Liver (tissue), 9 donors: ENCODE data around the gene RANBP17. TPM values are rescaled to one million over a fixed set of nuclear protein-coding genes. Genes with fewer than 3 reads are reported as not detected.

ENCODE experiments used
- DNase-seq: peaks from one replicate; pipeline ENCODE4 v3.0.0-alpha.2; 2017; ENCODE audit warnings: low spot score
- H3K27ac ChIP-seq, 2 donors: one replicate each; pipeline ENCODE4 v1.7.0; 2013; ENCODE audit warnings: inconsistent platforms in 2 of 2, low read length in 2 of 2, control low read depth in 1 of 2, low read depth in 1 of 2, mild to moderate bottlenecking in 1 of 2
- H3K27me3 ChIP-seq, 4 donors: one replicate each; pipeline versions ENCODE4 v1.6.1 to v1.7.0; 2013; ENCODE audit warnings: low read length in 3 of 4, inconsistent platforms in 1 of 4, mild to moderate bottlenecking in 1 of 4, moderate library complexity in 1 of 4; ENCODE audit not compliant: control insufficient read depth in 4 of 4, insufficient read depth in 4 of 4
- H3K36me3 ChIP-seq, 4 donors: one replicate each; pipeline versions ENCODE4 v1.6.1 to v1.7.0; 2013; ENCODE audit warnings: low read length in 3 of 4, mild to moderate bottlenecking in 3 of 4, low read depth in 1 of 4, moderate library complexity in 1 of 4; ENCODE audit not compliant: control insufficient read depth in 4 of 4, insufficient read depth in 3 of 4
- H3K4me1 ChIP-seq, 4 donors: one replicate each; pipeline versions ENCODE4 v1.6.1 to v1.7.0; 2013; ENCODE audit warnings: low read length in 3 of 4, mild to moderate bottlenecking in 3 of 4, moderate library complexity in 1 of 4; ENCODE audit not compliant: control insufficient read depth in 4 of 4, insufficient read depth in 4 of 4
- H3K4me3 ChIP-seq, 3 donors: one replicate each; pipeline versions ENCODE4 v1.6.1 to v1.7.0; 2013; ENCODE audit warnings: low read length in 3 of 3, control low read depth in 1 of 3, low read depth in 1 of 3, mild to moderate bottlenecking in 1 of 3
- H3K9ac ChIP-seq, 2 donors: one replicate each; pipeline ENCODE4 v1.7.0; 2013; ENCODE audit warnings: low read length in 2 of 2, mild to moderate bottlenecking in 2 of 2, moderate library complexity in 2 of 2, control low read depth in 1 of 2, low read depth in 1 of 2
- H3K9me3 ChIP-seq, 4 donors: one replicate each; pipeline versions ENCODE4 v1.6.1 to v1.7.0; 2013; ENCODE audit warnings: low read length in 3 of 4; ENCODE audit not compliant: control insufficient read depth in 4 of 4
- EGR1 ChIP-seq, 2 donors: IDR thresholded peaks; 2 replicates each; pipeline ENCODE4 v1.6.1; 2016 to 2018; ENCODE audit warnings: antibody characterized with exemption in 2 of 2, low read depth in 2 of 2
- FOXA1 ChIP-seq: IDR thresholded peaks from 2 replicates; pipeline ENCODE4 v1.6.1; 2016; ENCODE audit warnings: antibody characterized with exemption
- FOXA2 ChIP-seq: IDR thresholded peaks from 2 replicates; pipeline ENCODE4 v1.6.1; 2016; ENCODE audit warnings: antibody characterized with exemption
- GABPA ChIP-seq, 2 donors: IDR thresholded peaks in 1 of 2; conservative IDR thresholded peaks in 1 of 2; 2 replicates each; pipeline ENCODE4 v1.6.1; 2016; ENCODE audit warnings: antibody characterized with exemption in 2 of 2, mild to moderate bottlenecking in 1 of 2, moderate library complexity in 1 of 2
- HNF4A ChIP-seq, 2 donors: conservative IDR thresholded peaks; 2 replicates each; pipeline ENCODE4 v1.6.1; 2016; ENCODE audit warnings: antibody characterized with exemption in 2 of 2, mild to moderate bottlenecking in 2 of 2
- HNF4G ChIP-seq: IDR thresholded peaks from 2 replicates; pipeline ENCODE4 v1.6.1; 2016; ENCODE audit warnings: antibody characterized with exemption
- JUND ChIP-seq, 2 donors: IDR thresholded peaks; 2 replicates each; pipeline ENCODE4 v1.6.1; 2016; ENCODE audit warnings: antibody characterized with exemption in 2 of 2
- NR2F2 ChIP-seq: IDR thresholded peaks from 2 replicates; pipeline ENCODE4 v1.6.1; 2016; ENCODE audit warnings: antibody characterized with exemption
- RAD21 ChIP-seq, 2 donors: IDR thresholded peaks; 2 replicates each; pipeline ENCODE4 v1.6.1; 2016; ENCODE audit warnings: antibody characterized with exemption in 2 of 2, mild to moderate bottlenecking in 2 of 2
- RXRA ChIP-seq, 2 donors: IDR thresholded peaks; 2 replicates each; pipeline ENCODE4 v1.6.1; 2017 to 2018; ENCODE audit warnings: antibody characterized with exemption in 2 of 2, mild to moderate bottlenecking in 1 of 2
- SP1 ChIP-seq: IDR thresholded peaks from 2 replicates; pipeline ENCODE4 v1.6.1; 2018; ENCODE audit warnings: antibody characterized with exemption, mild to moderate bottlenecking
- TAF1 ChIP-seq: conservative IDR thresholded peaks from 2 replicates; pipeline ENCODE4 v1.6.1; 2016; ENCODE audit warnings: antibody characterized with exemption, mild to moderate bottlenecking
- YY1 ChIP-seq: IDR thresholded peaks from 2 replicates; pipeline ENCODE4 v1.6.1; 2016; ENCODE audit warnings: antibody characterized with exemption, mild to moderate bottlenecking
- WGBS: extraction: QIAGEN DNeasy Blood & Tissue Kit; methylation state at CpG from one replicate; pipeline ENCODE4 v1.1.7; 2013; 5-methylcytosine and 5-hydroxymethylcytosine counted together
- polyA plus RNA-seq, 2 donors: library from polyadenylated mRNA; stranded (reverse) in 1 of 2; unstranded in 1 of 2; fragments of 200-250 nt in 1 of 2; fragments of >200 nt in 1 of 2; fragmentation: Nextera tagmentation in 1 of 2; extraction: Ambion mirVana in 1 of 2; gene quantifications; one replicate each; pipeline versions ENCODE4 v1.2.1 to v1.2.3, GENCODE V29; 2013 to 2015
- total RNA-seq, 2 donors: library from RNA; depleted of rRNA; stranded (reverse); fragments of >200 nt; gene quantifications; one replicate each; pipeline ENCODE4 v1.2.3, GENCODE V29; 2014
- TF ChIP-seq, protein P1 (sequence below): IDR thresholded peaks from 2 replicates; pipeline ENCODE4 v1.6.1; 2016; ENCODE audit warnings: antibody characterized with exemption
- TF ChIP-seq, protein P2 (sequence below): IDR thresholded peaks from 2 replicates; pipeline ENCODE4 v1.6.1; 2016; ENCODE audit warnings: antibody characterized with exemption
- TF ChIP-seq, protein P3 (sequence below): fragments of 150-350 bp; IDR thresholded peaks from 2 replicates; pipeline ENCODE4 v1.5.1; 2017; ENCODE audit warnings: improper control_type of control experiment, low read depth, low read length; ENCODE audit not compliant: missing input control
- TF ChIP-seq, protein P4 (sequence below): IDR thresholded peaks from 2 replicates; pipeline ENCODE4 v1.6.1; 2016; ENCODE audit warnings: antibody characterized with exemption, mild to moderate bottlenecking
- TF ChIP-seq, protein P5 (sequence below): IDR thresholded peaks from 2 replicates; pipeline ENCODE4 v1.6.1; 2016; ENCODE audit warnings: antibody characterized with exemption
- donor health status: healthy.
- donor health status: healthy.
- donor health status: healthy.
- donor health status: healthy.
- donor health status: healthy.

RANBP17 gene
- total and polyA plus RNA-seq, 4 donors = 0.83 to 10.8 (median 7.9) TPM

DNA sequence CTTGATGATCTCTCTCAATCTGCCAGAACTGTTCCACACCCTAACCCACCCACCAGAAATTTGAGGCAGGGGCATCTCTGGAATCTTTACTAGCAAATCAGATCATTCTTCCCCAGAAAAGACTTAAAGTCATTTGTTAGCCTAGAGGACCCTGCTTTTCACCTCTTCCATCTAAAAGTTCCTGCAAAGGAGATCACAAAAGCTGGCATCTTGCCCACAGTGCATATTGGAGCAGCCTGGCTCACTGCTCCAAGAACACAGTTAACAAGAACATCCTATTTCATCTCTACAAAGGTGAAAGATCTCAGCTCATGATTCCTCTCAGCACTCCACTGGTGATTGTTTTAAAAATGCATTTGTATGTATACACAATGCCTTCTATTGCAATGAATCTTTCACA, 42.0 kb upstream of the RANBP17 start (continued):
- TF ChIP-seq, protein P1, sequence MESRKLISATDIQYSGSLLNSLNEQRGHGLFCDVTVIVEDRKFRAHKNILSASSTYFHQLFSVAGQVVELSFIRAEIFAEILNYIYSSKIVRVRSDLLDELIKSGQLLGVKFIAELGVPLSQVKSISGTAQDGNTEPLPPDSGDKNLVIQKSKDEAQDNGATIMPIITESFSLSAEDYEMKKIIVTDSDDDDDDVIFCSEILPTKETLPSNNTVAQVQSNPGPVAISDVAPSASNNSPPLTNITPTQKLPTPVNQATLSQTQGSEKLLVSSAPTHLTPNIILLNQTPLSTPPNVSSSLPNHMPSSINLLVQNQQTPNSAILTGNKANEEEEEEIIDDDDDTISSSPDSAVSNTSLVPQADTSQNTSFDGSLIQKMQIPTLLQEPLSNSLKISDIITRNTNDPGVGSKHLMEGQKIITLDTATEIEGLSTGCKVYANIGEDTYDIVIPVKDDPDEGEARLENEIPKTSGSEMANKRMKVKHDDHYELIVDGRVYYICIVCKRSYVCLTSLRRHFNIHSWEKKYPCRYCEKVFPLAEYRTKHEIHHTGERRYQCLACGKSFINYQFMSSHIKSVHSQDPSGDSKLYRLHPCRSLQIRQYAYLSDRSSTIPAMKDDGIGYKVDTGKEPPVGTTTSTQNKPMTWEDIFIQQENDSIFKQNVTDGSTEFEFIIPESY = no peak
- TF ChIP-seq TAF1 (no peak), YY1 (no peak), RAD21 (IDR thresholded peaks at IDR 0.05) (no peak), EGR1 (IDR thresholded peaks at IDR 0.05; ENCODE audit: low read depth in 2 of 2) (no peak), NR2F2 (no peak), GABPA (IDR thresholded peaks at IDR 0.05 in 1 of 2, conservative IDR thresholded peaks at IDR 0.05 in 1 of 2) (no peak)
- TF ChIP-seq, protein P2, sequence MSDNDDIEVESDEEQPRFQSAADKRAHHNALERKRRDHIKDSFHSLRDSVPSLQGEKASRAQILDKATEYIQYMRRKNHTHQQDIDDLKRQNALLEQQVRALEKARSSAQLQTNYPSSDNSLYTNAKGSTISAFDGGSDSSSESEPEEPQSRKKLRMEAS = no peak

DNA sequence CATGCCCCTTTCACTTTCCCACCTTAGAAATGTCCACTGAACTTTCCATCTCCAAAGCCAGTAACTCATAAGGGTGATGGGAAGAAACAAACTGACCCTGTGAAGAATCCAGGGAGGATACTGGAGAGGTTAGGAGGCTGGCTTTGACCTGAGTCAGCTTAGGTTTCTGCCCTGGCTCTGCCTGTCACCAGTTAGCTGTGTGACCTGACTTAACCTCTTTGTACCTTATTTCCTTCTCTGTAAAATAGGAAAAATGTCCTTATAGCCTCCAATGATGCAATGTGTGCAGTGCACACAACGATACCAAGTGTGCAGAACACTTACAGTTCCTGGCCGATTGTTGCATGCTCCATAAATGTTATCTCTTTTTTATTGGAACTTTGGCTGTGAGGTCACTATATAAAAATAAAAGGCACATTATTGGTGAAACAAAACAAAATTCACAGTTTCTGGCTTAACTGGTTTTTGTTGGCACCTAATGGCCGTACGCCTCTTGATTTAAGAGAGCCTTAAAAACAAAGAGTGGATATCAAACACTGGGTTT, 40.5 kb upstream of the RANBP17 start:
- Histone ChIP-seq H3K9ac (no peak overlapping the region), H3K36me3 (no peaks in the 10 kb centered on the region), H3K4me1 (no peaks in the 10 kb centered on the region), H3K4me3 (no peak overlapping the region), H3K27me3 (no peaks in the 10 kb centered on the region), H3K9me3 (no peaks in the 10 kb centered on the region), H3K27ac (no peak overlapping the region)
- DNase-seq = no peak
- TF ChIP-seq RXRA (IDR thresholded peaks at IDR 0.05) (no peak), SP1 (no peak), FOXA2 (no peak), JUND (IDR thresholded peaks at IDR 0.05) (no peak), HNF4G (no peak), EGR1 (IDR thresholded peaks at IDR 0.05; ENCODE audit: low read depth in 2 of 2) (no peak), YY1 (no peak), FOXA1 (no peak), HNF4A (conservative IDR thresholded peaks at IDR 0.05) (no peak), TAF1 (no peak), GABPA (IDR thresholded peaks at IDR 0.05 in 1 of 2, conservative IDR thresholded peaks at IDR 0.05 in 1 of 2) (no peak), RAD21 (IDR thresholded peaks at IDR 0.05) (no peak), NR2F2 (no peak)
- TF ChIP-seq, protein P1 = no peak
- TF ChIP-seq, protein P2 = no peak
- TF ChIP-seq, protein P3, sequence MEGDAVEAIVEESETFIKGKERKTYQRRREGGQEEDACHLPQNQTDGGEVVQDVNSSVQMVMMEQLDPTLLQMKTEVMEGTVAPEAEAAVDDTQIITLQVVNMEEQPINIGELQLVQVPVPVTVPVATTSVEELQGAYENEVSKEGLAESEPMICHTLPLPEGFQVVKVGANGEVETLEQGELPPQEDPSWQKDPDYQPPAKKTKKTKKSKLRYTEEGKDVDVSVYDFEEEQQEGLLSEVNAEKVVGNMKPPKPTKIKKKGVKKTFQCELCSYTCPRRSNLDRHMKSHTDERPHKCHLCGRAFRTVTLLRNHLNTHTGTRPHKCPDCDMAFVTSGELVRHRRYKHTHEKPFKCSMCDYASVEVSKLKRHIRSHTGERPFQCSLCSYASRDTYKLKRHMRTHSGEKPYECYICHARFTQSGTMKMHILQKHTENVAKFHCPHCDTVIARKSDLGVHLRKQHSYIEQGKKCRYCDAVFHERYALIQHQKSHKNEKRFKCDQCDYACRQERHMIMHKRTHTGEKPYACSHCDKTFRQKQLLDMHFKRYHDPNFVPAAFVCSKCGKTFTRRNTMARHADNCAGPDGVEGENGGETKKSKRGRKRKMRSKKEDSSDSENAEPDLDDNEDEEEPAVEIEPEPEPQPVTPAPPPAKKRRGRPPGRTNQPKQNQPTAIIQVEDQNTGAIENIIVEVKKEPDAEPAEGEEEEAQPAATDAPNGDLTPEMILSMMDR = no peak
- TF ChIP-seq, protein P4, sequence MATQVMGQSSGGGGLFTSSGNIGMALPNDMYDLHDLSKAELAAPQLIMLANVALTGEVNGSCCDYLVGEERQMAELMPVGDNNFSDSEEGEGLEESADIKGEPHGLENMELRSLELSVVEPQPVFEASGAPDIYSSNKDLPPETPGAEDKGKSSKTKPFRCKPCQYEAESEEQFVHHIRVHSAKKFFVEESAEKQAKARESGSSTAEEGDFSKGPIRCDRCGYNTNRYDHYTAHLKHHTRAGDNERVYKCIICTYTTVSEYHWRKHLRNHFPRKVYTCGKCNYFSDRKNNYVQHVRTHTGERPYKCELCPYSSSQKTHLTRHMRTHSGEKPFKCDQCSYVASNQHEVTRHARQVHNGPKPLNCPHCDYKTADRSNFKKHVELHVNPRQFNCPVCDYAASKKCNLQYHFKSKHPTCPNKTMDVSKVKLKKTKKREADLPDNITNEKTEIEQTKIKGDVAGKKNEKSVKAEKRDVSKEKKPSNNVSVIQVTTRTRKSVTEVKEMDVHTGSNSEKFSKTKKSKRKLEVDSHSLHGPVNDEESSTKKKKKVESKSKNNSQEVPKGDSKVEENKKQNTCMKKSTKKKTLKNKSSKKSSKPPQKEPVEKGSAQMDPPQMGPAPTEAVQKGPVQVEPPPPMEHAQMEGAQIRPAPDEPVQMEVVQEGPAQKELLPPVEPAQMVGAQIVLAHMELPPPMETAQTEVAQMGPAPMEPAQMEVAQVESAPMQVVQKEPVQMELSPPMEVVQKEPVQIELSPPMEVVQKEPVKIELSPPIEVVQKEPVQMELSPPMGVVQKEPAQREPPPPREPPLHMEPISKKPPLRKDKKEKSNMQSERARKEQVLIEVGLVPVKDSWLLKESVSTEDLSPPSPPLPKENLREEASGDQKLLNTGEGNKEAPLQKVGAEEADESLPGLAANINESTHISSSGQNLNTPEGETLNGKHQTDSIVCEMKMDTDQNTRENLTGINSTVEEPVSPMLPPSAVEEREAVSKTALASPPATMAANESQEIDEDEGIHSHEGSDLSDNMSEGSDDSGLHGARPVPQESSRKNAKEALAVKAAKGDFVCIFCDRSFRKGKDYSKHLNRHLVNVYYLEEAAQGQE = no peak
- TF ChIP-seq, protein P5, sequence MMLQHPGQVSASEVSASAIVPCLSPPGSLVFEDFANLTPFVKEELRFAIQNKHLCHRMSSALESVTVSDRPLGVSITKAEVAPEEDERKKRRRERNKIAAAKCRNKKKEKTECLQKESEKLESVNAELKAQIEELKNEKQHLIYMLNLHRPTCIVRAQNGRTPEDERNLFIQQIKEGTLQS = no peak
- WGBS = 57% methylated on average over 4 of the region's 4 CpGs
